ENCODE results near the gene TBC1D22A. TPM values are rescaled to one million over a fixed set of nuclear protein-coding genes. Genes with fewer than 3 reads are reported as not detected.

The TBC1D22A gene
- polyA plus RNA-seq, 1 donor from 2014 or later, result 9.3 TPM

GRCh38 chr22:47057916-47058585 lies 295.6 kb downstream of the TBC1D22A start:
- Histone ChIP-seq H3K9ac (ENCODE audit: low read length) (no peak overlapping the region), H3K27ac (ENCODE audit: low read length) (no peak overlapping the region), H3K79me2 (replicated peaks; ENCODE audit: insufficient read depth, low read length) (no peaks in the 10 kb centered on the region), H3K27me3 (ENCODE audit: insufficient read depth, low read depth, low read length) (no peaks in the 10 kb centered on the region), H4K20me1 (ENCODE audit: insufficient read depth) (no peaks in the 10 kb centered on the region), H3F3A (ENCODE audit: insufficient read depth, low read length, poor library complexity, severe bottlenecking) (no peaks in the 10 kb centered on the region), H2AFZ (ENCODE audit: low read depth, low read length) (no peak overlapping the region), H3K9me2 (ENCODE audit: insufficient read depth, low read length) (no peaks in the 10 kb centered on the region), H3K36me3 (ENCODE audit: insufficient read depth, low read length) (no peaks in the 10 kb centered on the region), H3K4me3 (ENCODE audit: low read length) (no peak overlapping the region), H3K4me2 (ENCODE audit: low read length) (no peak overlapping the region), H3K9me3 (ENCODE audit: low read length) (no peaks in the 10 kb centered on the region)
- TF ChIP-seq TAF1 (IDR thresholded peaks at IDR 0.05; ENCODE audit: low read depth), result no peak
- no peak for TF ChIP-seq POLR2AphosphoS5 (IDR thresholded peaks at IDR 0.05)
- TF ChIP-seq EZH2 (IDR thresholded peaks at IDR 0.05; ENCODE audit: borderline replicate concordance, insufficient read depth, low read length, poor library complexity, severe bottlenecking), result no peak
- TF ChIP-seq RAD21 (conservative IDR thresholded peaks at IDR 0.05), result no peak
- no peak for TF ChIP-seq REST (IDR thresholded peaks at IDR 0.05; ENCODE audit: borderline replicate concordance)
- no peak for TF ChIP-seq SMC3 (conservative IDR thresholded peaks at IDR 0.05; ENCODE audit: poor library complexity)
- no peak for TF ChIP-seq CTCF (IDR thresholded peaks at IDR 0.05; ENCODE audit: poor library complexity, severe bottlenecking)
- TF ChIP-seq EP300 (conservative IDR thresholded peaks at IDR 0.05; ENCODE audit: poor library complexity, severe bottlenecking), result no peak
- no peak for TF ChIP-seq MXI1 (conservative IDR thresholded peaks at IDR 0.05; ENCODE audit: poor library complexity, severe bottlenecking)

GRCh38 chr22:47059076-47059475 lies 296.6 kb downstream of the TBC1D22A start:
- Histone ChIP-seq H3K9me3 (ENCODE audit: low read length) (no peaks in the 10 kb centered on the region), H2AFZ (ENCODE audit: low read depth, low read length) (no peak overlapping the region), H3K4me3 (ENCODE audit: low read length) (no peak overlapping the region), H3K9me2 (ENCODE audit: insufficient read depth, low read length) (no peaks in the 10 kb centered on the region), H4K20me1 (ENCODE audit: insufficient read depth) (no peaks in the 10 kb centered on the region), H3K9ac (ENCODE audit: low read length) (no peak overlapping the region), H3K4me2 (ENCODE audit: low read length) (no peak overlapping the region), H3K79me2 (replicated peaks; ENCODE audit: insufficient read depth, low read length) (no peaks in the 10 kb centered on the region), H3F3A (ENCODE audit: insufficient read depth, low read length, poor library complexity, severe bottlenecking) (no peaks in the 10 kb centered on the region), H3K27ac (ENCODE audit: low read length) (no peak overlapping the region), H3K27me3 (ENCODE audit: insufficient read depth, low read depth, low read length) (no peaks in the 10 kb centered on the region), H3K36me3 (ENCODE audit: insufficient read depth, low read length) (no peaks in the 10 kb centered on the region)
- TF ChIP-seq RAD21 (conservative IDR thresholded peaks at IDR 0.05) (no peak), POLR2AphosphoS5 (IDR thresholded peaks at IDR 0.05) (no peak), MXI1 (conservative IDR thresholded peaks at IDR 0.05; ENCODE audit: poor library complexity, severe bottlenecking) (no peak), EP300 (conservative IDR thresholded peaks at IDR 0.05; ENCODE audit: poor library complexity, severe bottlenecking) (no peak), TAF1 (IDR thresholded peaks at IDR 0.05; ENCODE audit: low read depth) (no peak)
